Ovary (tissue), 3 donors: ENCODE measurements around the gene MESD.

Experiments used
- EP300 ChIP-seq: sonication (generic); formaldehyde crosslinking; IDR thresholded peaks from one replicate; pipeline ENCODE4 v1.6.1; 2017; ENCODE audit warnings: antibody characterized with exemption
- POLR2A ChIP-seq: fragments of 450-650 bp; IDR thresholded peaks from one replicate; pipeline ENCODE4 v1.6.1; 2017; ENCODE audit warnings: antibody characterized with exemption, mild to moderate bottlenecking, moderate library complexity
- TF ChIP-seq, protein P1 (sequence below), 3 donors: fragments of 450-650 bp in 2 of 3; fragments of 200-600 bp in 1 of 3; IDR thresholded peaks; one replicate each; pipeline versions ENCODE4 v1.5.1 to v1.8.0; 2016 to 2022; ENCODE audit warnings: antibody characterized with exemption in 3 of 3, mild to moderate bottlenecking in 1 of 3
- donor health status: DM: no; HTN: no; CAD: no.

DNA sequence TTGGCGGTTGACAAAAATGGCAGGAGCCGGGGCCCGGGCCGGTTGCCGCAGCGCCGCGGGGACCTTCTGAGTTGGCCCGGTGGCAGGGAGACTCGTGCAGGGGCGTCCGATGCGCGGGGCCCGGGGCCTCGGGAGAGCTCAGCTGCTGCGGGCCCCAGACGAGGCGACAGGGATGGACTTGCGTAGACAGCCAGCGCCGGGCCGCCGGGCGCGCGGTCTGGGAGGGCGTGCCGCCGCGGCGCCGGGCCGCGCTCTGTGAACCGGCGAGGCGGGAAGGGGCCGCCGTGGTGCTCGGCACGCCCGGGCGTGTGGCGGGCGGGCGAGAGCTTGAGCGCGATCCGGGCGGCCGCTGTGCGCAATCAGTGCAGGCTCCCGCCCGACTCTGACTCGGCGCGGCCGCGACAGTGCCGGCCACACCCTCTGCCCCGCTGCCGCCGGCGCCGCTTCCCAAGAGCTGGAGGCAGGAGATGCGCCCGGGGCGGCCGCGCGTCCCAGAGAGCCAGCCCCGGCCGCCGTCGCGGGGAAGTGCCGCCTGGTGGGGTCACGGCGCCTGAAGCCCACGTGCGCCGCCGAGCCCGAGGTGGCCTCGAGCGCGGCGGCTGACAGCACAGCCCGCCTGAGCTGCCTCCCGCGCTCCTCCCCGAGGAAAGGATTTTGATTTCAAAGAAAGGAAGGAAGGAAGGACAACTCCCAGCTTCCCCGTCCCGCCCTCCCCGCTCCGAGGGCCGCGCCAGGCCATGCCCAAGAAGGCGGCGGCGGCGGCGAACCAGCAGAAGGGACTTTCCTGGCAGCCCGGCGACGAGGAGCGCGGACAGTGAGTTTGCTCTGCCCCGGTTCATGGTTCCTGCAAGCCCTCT, 11.8 kb upstream of the MESD start:
- TF ChIP-seq POLR2A (peak; percentile 32), EP300 (no peak)
- TF ChIP-seq, protein P1, sequence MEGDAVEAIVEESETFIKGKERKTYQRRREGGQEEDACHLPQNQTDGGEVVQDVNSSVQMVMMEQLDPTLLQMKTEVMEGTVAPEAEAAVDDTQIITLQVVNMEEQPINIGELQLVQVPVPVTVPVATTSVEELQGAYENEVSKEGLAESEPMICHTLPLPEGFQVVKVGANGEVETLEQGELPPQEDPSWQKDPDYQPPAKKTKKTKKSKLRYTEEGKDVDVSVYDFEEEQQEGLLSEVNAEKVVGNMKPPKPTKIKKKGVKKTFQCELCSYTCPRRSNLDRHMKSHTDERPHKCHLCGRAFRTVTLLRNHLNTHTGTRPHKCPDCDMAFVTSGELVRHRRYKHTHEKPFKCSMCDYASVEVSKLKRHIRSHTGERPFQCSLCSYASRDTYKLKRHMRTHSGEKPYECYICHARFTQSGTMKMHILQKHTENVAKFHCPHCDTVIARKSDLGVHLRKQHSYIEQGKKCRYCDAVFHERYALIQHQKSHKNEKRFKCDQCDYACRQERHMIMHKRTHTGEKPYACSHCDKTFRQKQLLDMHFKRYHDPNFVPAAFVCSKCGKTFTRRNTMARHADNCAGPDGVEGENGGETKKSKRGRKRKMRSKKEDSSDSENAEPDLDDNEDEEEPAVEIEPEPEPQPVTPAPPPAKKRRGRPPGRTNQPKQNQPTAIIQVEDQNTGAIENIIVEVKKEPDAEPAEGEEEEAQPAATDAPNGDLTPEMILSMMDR (IDR thresholded peaks at IDR 0.05) = no peak
